Epithelial cell of esophagus (primary cell): ENCODE data around the gene CPNE5.

Experiments used
- DNase-seq: peaks from one replicate; pipeline ENCODE4 v3.0.0; 2010; ENCODE audit warnings: low read depth
- H3K4me3 ChIP-seq: 2 replicates; pipeline ENCODE4 v1.5.1; 2011; ENCODE audit warnings: mild to moderate bottlenecking, low read length, control low read depth
- CTCF ChIP-seq: IDR thresholded peaks from 2 replicates; pipeline ENCODE4 v1.5.1; 2011; ENCODE audit warnings: low read depth, mild to moderate bottlenecking, low read length, control low read depth, inconsistent platforms; ENCODE audit not compliant: insufficient read depth; ENCODE audit errors: missing control alignments

Gene CPNE5

DNA sequence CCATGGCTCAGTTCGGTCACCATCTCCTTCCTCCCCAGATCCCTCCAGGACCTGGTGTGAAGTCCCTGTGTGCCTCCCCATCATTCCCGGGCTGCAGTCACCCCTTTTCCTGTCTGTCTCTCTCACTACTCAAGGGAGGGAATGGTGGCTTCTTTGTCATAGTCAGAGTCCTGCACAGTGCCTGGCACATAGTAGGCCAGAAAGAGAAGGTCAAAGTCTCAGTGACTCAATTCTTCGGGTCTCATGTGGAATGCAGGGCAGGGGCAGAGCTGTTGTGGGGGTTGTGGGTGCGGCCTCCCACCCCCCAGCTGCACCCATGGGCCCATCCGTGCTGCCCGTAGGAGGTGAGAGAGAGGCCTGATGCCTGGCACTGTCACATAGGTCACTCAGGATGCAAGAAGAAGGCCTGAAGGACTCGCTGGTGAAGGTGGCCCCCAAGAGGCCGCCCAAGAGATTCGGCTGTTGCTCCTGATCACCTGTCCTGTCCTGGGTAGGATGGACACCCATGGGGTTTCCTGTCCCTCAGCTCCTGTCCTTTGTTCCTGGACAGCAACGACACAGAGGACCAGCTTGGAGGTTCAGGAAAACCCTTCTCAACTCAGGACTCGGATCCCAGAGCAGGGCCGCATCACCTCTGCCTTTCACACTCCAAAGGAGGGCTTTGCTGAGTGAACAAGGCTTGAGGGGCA, 107.5 kb downstream of the CPNE5 start:
- H3K4me3 ChIP-seq = no peak overlapping the region
- DNase-seq = no peak
- no peak for TF ChIP-seq CTCF

DNA sequence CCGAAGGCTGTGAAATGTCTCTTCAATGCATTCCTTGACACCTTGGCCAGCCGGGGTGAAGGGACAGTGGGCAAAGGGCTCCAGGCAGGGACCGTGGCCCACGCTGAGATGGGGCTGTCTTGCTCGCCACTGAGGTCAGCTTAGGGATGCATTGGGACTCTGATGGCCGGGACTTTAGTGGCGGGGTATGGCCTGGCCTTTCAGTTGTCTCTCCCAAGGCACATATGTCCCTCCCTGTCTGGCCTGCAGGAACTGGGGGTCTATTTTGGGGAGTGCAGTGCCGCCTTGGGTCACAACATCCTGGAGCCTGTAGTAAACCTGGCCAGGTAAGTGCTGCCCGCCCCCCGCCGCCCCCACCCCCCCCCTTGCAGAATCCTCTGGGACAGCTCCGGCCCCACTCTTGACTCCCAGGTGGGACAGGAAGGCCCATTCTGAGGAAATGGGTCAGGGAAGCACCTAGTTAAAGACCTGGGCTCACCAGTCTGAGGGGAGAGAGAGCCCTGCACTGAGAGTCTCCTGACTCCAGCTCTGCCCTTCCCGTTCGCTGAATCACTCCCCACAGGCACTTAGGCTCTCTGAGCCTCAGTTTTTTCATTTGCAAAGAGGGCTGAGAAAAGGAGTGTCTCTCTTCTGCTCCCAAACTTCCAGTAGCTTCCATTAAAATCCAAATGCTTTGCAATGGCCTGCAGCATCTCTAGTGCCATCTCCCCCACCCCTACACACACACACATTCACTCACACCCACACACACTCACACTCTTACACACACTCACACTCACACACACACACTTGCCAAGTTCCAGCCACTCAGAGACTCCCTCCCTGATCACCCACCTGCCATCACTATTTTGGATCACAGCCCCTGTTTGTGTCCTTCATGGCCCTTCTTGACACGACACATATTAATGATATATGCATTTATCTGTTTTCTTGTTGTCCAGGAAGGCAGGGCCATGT, 108.5 kb downstream of the CPNE5 start:
- no peak for TF ChIP-seq CTCF
- no peak overlapping the region for H3K4me3 ChIP-seq
- DNase-seq = peak; percentile 62

- H3K4me3 ChIP-seq = no peak overlapping the region
- no peak for DNase-seq
- no peak for TF ChIP-seq CTCF
Measured at GRCh38 chr6:36729161-36729524, 110.1 kb downstream of the CPNE5 start.

DNA sequence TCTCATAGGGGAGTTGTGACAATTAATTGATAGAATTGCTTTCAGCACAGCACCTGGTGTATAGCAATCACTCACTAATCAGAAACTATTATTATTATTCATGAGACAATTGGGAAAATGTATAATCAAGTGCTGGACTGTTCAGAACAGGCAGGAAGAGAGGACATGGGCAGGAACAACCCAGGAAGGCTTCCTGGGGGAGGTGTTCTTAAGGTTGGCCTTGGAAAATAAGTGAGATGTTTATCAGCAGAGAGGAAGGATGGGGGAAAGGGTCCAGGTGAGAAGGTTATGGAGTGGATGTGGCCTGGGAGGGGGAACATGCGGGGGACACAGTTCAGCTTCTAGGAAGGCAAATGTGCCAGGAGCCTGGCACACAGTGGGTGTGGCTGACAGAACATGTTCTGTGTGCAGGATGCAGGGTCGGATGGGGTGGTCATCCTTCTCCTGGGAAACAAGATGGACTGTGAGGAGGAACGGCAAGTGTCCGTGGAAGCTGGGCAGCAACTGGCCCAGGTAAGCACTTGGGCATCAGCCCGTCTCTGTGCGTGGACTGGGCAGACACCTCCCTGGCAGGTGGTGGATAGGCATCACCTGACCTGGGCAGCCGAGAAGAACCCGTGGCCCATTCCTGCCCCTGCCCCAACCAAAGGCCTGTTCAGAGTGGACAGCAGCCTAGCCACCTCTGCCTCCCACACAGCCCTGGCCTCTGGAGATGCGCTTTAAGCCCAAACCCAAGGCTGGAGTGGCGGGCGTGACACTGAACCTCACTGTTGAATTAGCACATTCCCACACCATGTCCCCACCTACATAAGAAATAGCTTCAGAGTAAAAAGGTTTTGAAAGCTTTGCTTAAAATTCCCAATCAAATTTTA, 110.7 kb downstream of the CPNE5 start:
- H3K4me3 ChIP-seq = no peak overlapping the region
- DNase-seq = no peak
- TF ChIP-seq CTCF = no peak

GRCh38 chr6:36727505-36728021, 111.7 kb downstream of the CPNE5 start:
- no peak for TF ChIP-seq CTCF
- peak; percentile 53 for DNase-seq
- H3K4me3 ChIP-seq = no peak overlapping the region

- no peak overlapping the region for H3K4me3 ChIP-seq
- no peak for DNase-seq
- no peak for TF ChIP-seq CTCF
Measured at GRCh38 chr6:36725581-36725980, 113.7 kb downstream of the CPNE5 start.
